Activated T-helper 1 cell treated with anti-CD3 and anti-CD28 coated beads, Interleukin-12 subunit alpha, Interleukin-12 subunit beta, Interleukin-2, Interleukin-4 antibody, amounts not matched to agents 30 ng/mL and 10 ng/mL and 1 ng/mL, durations not matched to agents 14 hours and 24 hours and 36 hours (primary cell): ENCODE results near the gene CHDH. TPM values are rescaled to one million over a fixed set of nuclear protein-coding genes. Genes with fewer than 3 reads are reported as not detected.

Experiments used
- DNase-seq: peaks from one replicate; pipeline ENCODE4 v3.0.0; 2021; ENCODE audit warnings: low spot score
- H3K27ac Mint-ChIP-seq: one replicate; pipeline ENCODE4 v1.8.0; 2021; ENCODE audit warnings: mild to moderate bottlenecking, mixed read lengths
- H3K27me3 Mint-ChIP-seq: one replicate; pipeline ENCODE4 v1.8.0; 2022; ENCODE audit warnings: mild to moderate bottlenecking, moderate library complexity, mixed read lengths; ENCODE audit not compliant: insufficient read depth
- H3K36me3 Mint-ChIP-seq: one replicate; pipeline ENCODE4 v1.8.0; 2021; ENCODE audit warnings: low read depth, mixed read lengths
- H3K4me1 Mint-ChIP-seq: one replicate; pipeline ENCODE4 v1.8.0; 2021; ENCODE audit warnings: low read depth, mixed read lengths
- H3K4me3 Mint-ChIP-seq: one replicate; pipeline ENCODE4 v1.8.0; 2021; ENCODE audit warnings: mild to moderate bottlenecking, moderate library complexity, mixed read lengths
- H3K9me3 Mint-ChIP-seq: one replicate; pipeline ENCODE4 v1.8.0; 2021; ENCODE audit warnings: mixed read lengths
- intact Hi-C: fragments of 100-400 bp; cut with micrococcal nuclease; formaldehyde crosslinking; loops from one replicate; pipeline ENCODE4 v1.15.1; 2024
- total RNA-seq: library from RNA; stranded (reverse); gene quantifications from 2 replicates; pipeline ENCODE4 v1.2.3, GENCODE V29; 2022

Gene CHDH
- total RNA-seq, 1 donor from 2014 or later: 0.91 TPM

DNA sequence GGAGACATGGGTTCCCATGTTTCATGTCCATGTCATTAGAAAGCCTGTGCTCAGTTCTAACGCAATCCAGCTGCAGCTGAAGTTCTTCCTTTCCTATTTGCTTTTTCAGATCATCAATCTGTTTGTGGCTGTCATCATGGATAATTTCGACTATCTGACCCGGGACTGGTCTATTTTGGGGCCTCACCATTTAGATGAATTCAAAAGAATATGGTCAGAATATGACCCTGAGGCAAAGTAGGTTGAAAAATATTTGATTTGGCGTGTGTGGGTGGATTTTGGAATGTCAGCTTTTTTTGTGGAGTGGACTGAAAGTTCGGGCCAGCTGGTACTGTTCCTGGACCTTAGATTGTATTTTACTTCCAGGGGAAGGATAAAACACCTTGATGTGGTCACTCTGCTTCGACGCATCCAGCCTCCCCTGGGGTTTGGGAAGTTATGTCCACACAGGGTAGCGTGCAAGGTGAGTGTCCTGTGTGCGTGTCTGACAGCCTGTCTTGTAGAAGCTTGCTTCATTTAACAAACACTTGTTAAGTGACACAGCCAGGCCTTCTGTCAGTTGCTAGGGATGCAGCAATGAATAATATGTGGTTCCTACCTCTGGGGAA lies 69.6 kb downstream of the CHDH start:
- Mint-ChIP-seq H3K9me3 (no peaks in the 10 kb centered on the region), H3K27ac (no peak overlapping the region), H3K36me3 (no peaks in the 10 kb centered on the region), H3K27me3 (peaks cover 15% of the 10 kb centered on the region), H3K4me1 (no peaks in the 10 kb centered on the region), H3K4me3 (no peak overlapping the region)
- DNase-seq: no peak
- intact Hi-C loops: no loop called here

- DNase-seq: no peak
- intact Hi-C loops: no loop called here
- Mint-ChIP-seq H3K36me3 (no peaks in the 10 kb centered on the region), H3K27me3 (peaks cover 11% of the 10 kb centered on the region), H3K4me3 (no peak overlapping the region), H3K27ac (no peak overlapping the region), H3K9me3 (no peaks in the 10 kb centered on the region), H3K4me1 (no peaks in the 10 kb centered on the region)
Observed at GRCh38 chr3:53775834-53776251, 70.4 kb downstream of the CHDH start.

DNA sequence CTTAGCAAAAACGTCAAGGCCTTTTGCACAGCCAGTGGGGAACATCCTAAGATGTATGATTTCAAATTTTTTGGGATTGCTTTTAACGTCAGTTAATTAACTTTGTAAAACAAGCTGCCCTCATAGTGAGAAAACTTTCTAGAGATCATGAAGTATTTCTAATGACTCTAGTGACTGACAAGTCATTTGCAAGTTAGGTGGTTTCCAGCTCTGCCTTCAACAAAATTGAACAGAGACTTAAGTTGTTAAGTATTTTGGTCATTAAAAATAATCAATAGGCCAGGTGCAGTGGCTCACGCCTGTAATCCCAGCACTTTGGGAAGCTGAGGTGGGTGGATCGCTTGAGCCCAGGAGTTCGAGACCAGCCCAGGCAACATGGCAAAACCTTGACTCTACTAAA lies 71.2 kb downstream of the CHDH start:
- Mint-ChIP-seq H3K4me3 (no peak overlapping the region), H3K4me1 (no peaks in the 10 kb centered on the region), H3K27me3 (peaks cover 16% of the 10 kb centered on the region), H3K9me3 (no peaks in the 10 kb centered on the region), H3K36me3 (no peaks in the 10 kb centered on the region), H3K27ac (no peak overlapping the region)
- intact Hi-C loops: no loop called here
- no peak for DNase-seq

DNA sequence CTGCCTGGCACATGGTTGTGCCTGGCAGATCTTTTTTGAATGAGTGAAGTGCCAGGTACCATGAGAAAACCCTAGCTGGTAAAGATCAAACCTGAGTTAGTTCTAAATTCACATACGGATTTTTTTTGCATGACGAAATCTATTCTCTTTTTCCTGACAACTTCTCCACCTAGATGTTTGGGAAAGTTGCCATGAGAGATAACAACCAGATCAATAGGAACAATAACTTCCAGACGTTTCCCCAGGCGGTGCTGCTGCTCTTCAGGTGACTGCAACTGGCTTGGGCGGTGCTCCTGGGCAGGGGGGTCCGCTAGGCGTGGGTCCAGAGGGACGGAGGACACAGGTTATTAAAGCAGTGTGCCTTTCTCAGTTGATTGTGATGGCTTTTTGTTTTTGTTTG lies 71.8 kb downstream of the CHDH start:
- H3K27ac Mint-ChIP-seq: no peak overlapping the region
- intact Hi-C loops: no loop called here
- no peaks in the 10 kb centered on the region for H3K36me3 Mint-ChIP-seq
- H3K4me1 Mint-ChIP-seq: no peaks in the 10 kb centered on the region
- no peaks in the 10 kb centered on the region for H3K9me3 Mint-ChIP-seq
- H3K4me3 Mint-ChIP-seq: no peak overlapping the region
- H3K27me3 Mint-ChIP-seq: peaks cover 17% of the 10 kb centered on the region
- no peak for DNase-seq

DNA sequence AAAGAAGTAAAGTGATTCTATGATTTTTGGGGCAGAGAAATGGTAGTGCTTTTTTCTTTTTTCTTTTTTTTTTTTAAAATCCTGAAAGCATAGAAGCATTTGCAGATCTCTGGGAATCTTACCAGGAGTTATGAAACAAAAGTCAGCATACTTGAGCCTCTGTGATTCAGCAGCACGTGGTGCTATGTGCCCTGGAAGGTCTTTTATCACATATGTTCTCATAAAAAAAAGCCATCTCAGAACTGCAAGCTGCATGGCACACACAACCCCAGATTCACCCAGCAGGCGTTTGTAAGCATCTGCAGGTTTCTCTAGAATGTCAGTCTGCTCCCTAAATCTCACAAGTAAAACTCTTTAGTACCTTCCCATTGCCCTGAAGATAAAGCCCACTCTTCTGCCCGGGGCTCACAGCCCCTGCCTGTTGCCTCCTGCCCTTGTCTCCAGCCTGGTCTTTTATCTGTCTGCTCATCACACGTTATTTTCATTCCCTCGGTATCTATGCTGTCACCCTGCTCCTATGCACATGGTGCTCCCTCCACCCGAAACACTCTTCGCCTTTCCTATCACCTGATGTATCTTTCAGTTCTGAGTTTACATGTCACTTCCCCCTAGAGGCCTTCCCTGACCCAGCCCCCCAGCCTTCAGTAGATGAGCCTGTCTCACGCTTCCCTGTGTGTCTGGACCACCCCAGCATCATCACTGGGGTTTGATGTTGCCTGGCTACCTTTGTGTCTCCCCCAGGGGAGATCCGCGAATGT lies 72.4 kb downstream of the CHDH start:
- H3K9me3 Mint-ChIP-seq: no peaks in the 10 kb centered on the region
- intact Hi-C loops: no loop called here
- DNase-seq: no peak
- H3K4me3 Mint-ChIP-seq: no peak overlapping the region
- H3K27ac Mint-ChIP-seq: no peak overlapping the region
- peaks cover 17% of the 10 kb centered on the region for H3K27me3 Mint-ChIP-seq
- H3K4me1 Mint-ChIP-seq: no peaks in the 10 kb centered on the region
- H3K36me3 Mint-ChIP-seq: no peaks in the 10 kb centered on the region

GRCh38 chr3:53773021-53773436 lies 73.2 kb downstream of the CHDH start:
- Mint-ChIP-seq H3K4me1 (no peaks in the 10 kb centered on the region), H3K9me3 (no peaks in the 10 kb centered on the region), H3K27me3 (peaks cover 19% of the 10 kb centered on the region), H3K4me3 (no peak overlapping the region), H3K27ac (no peak overlapping the region), H3K36me3 (no peaks in the 10 kb centered on the region)
- DNase-seq: no peak
- intact Hi-C loops: no loop called here

- no peaks in the 10 kb centered on the region for H3K4me1 Mint-ChIP-seq
- H3K27ac Mint-ChIP-seq: no peak overlapping the region
- peaks cover 22% of the 10 kb centered on the region for H3K27me3 Mint-ChIP-seq
- no peak overlapping the region for H3K4me3 Mint-ChIP-seq
- no peaks in the 10 kb centered on the region for H3K36me3 Mint-ChIP-seq
- no peaks in the 10 kb centered on the region for H3K9me3 Mint-ChIP-seq
- intact Hi-C loops: no loop called here
- no peak for DNase-seq
Observed at GRCh38 chr3:53772562-53772961, 73.7 kb downstream of the CHDH start.

DNA sequence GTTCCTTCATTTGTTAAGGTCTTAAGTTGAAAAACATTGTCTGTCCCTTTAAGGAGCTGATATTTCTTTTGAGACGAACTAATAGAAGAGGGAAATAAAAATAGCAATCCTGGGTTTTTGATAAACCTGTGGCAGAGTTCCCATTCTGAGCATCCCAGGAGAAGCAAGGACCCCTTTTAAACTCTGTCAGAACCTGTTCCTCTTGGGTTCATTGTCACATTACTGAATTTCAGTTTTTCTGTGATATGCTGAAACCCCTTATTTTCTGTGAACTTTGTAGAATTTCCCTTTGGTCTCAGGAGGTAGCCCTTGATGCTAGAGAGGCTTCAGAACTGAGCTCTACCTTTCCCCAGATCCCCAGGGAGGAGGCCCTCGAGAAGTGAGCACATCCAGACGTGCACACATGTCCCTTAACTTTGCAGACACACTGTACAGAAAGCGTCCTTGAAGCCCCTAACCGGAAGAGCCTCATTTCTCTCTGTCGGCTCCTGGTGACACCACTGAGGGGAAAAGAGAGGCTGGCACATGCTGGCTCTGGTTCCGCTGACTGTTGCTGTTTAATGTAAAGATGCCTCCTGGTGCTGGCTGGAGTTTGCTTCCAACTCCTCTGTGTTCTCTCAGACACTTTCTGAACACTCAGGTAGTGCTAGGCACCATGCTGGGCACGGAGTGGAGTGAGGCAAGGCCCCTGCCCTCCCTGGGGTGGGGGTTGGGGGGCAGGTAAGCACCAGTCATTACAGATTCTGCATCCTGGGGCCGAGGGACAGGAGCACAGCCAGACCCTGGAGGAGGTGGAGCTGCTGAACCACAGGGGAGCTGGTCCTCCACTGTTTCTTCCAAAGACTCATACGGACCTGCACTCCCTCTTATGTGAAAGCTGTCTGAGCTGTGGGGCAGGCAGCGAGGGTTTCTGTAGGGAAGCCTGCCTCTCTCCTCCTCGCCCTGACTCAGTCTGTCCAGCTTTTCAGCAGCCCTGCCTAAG lies 77.5 kb downstream of the CHDH start:
- peaks cover 16% of the 10 kb centered on the region for H3K27me3 Mint-ChIP-seq
- no peaks in the 10 kb centered on the region for H3K4me1 Mint-ChIP-seq
- no peaks in the 10 kb centered on the region for H3K9me3 Mint-ChIP-seq
- no peak overlapping the region for H3K4me3 Mint-ChIP-seq
- DNase-seq: no peak
- intact Hi-C loops: no loop called here
- no peaks in the 10 kb centered on the region for H3K36me3 Mint-ChIP-seq
- H3K27ac Mint-ChIP-seq: no peak overlapping the region

DNA sequence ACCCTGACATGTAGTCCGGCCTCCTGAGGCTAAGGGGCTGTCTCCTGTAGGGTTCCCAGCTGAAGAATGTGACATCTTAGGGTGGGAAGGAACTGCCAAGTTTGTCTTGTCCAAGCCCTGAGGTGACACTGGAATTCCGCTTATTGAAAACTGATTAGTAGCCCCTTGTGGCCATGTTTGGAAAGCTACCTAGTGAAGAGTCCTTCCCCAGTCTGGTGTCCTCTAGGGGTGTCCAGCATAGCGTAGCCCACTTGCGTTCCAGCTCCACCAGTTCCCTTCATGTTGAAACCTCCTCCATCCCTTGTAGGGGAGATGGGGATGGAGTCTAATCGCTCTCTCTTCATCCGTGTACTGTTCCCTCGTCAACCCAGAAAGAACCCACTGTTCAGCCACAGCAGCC lies 79.5 kb downstream of the CHDH start:
- Mint-ChIP-seq H3K27ac (no peak overlapping the region), H3K36me3 (no peaks in the 10 kb centered on the region), H3K4me1 (no peaks in the 10 kb centered on the region), H3K4me3 (no peak overlapping the region), H3K27me3 (peaks cover 14% of the 10 kb centered on the region), H3K9me3 (no peaks in the 10 kb centered on the region)
- intact Hi-C loops: no loop called here
- no peak for DNase-seq

DNA sequence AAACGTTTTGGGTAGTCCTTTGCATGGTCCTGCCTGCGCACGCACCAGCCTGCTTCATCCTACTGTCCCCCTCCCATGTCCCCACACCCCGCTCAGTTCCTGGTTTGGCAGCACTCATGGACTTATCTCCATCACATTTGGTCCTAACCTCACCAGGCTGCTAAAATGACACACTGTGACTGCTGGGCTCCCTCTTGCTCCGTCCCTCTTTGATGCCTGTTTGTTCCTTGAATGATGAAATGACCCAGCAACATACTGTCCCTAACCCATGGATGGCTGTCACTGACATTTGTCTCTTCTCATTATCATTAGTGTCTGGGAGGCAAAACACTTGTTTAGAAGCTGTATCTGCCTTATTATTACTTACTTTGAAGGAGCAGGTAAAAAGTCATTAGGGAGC lies 80.5 kb downstream of the CHDH start:
- Mint-ChIP-seq H3K36me3 (no peaks in the 10 kb centered on the region), H3K27ac (no peak overlapping the region), H3K4me3 (no peak overlapping the region), H3K4me1 (no peaks in the 10 kb centered on the region), H3K9me3 (no peaks in the 10 kb centered on the region), H3K27me3 (peaks cover 14% of the 10 kb centered on the region)
- intact Hi-C loops: no loop called here
- no peak for DNase-seq

- Mint-ChIP-seq H3K4me3 (no peak overlapping the region), H3K27ac (no peak overlapping the region), H3K36me3 (no peaks in the 10 kb centered on the region), H3K27me3 (peaks cover 4% of the 10 kb centered on the region), H3K4me1 (no peaks in the 10 kb centered on the region), H3K9me3 (no peaks in the 10 kb centered on the region)
- DNase-seq: no peak
- intact Hi-C loops: no loop called here
Observed at GRCh38 chr3:53764026-53764775, 82.0 kb downstream of the CHDH start.

- no peak for DNase-seq
- no peaks in the 10 kb centered on the region for H3K9me3 Mint-ChIP-seq
- intact Hi-C loops: no loop called here
- H3K27ac Mint-ChIP-seq: no peak overlapping the region
- H3K36me3 Mint-ChIP-seq: no peaks in the 10 kb centered on the region
- H3K4me1 Mint-ChIP-seq: no peaks in the 10 kb centered on the region
- H3K27me3 Mint-ChIP-seq: peaks cover 6% of the 10 kb centered on the region
- no peak overlapping the region for H3K4me3 Mint-ChIP-seq
Observed at GRCh38 chr3:53763353-53763752, 82.9 kb downstream of the CHDH start.
